ENCODE data around the gene PADI2. TPM values are rescaled to one million over a fixed set of nuclear protein-coding genes. Genes with fewer than 3 reads are reported as not detected.

The PADI2 gene
- total RNA-seq, 1 experiment from 2014 or later, result 1.3 TPM

GRCh38 chr1:17070163-17070525 lies 49.1 kb downstream of the PADI2 start:
- intact Hi-C loops (cut with micrococcal nuclease; ENCODE audit: unreplicated experiment), result no loop called here
- no peak overlapping the region for H3K27ac Mint-ChIP-seq (ENCODE audit: unreplicated experiment)
- no TSS peak for BruUV-seq (replicated peaks)
- DNase-seq, result no peak
- CTCF ChIA-PET, result no interaction called here
- no peaks in the 10 kb centered on the region for H3K36me3 Mint-ChIP-seq (ENCODE audit: insufficient read depth, unreplicated experiment)
- H3K4me3 Mint-ChIP-seq (ENCODE audit: low read depth, unreplicated experiment), result no peak overlapping the region
- H3K9me3 Mint-ChIP-seq (ENCODE audit: low read depth, unreplicated experiment), result no peaks in the 10 kb centered on the region
- no peaks in the 10 kb centered on the region for H3K27me3 Mint-ChIP-seq (ENCODE audit: unreplicated experiment)
- H3K4me1 Mint-ChIP-seq (ENCODE audit: low read depth, unreplicated experiment), result no peaks in the 10 kb centered on the region
- no peak for TF ChIP-seq CTCF (IDR thresholded peaks at IDR 0.05; ENCODE audit: unreplicated experiment)

- H3K27ac Mint-ChIP-seq (ENCODE audit: unreplicated experiment), result no peak overlapping the region
- no peak overlapping the region for H3K4me3 Mint-ChIP-seq (ENCODE audit: low read depth, unreplicated experiment)
- H3K36me3 Mint-ChIP-seq (ENCODE audit: insufficient read depth, unreplicated experiment), result no peaks in the 10 kb centered on the region
- DNase-seq, result no peak
- H3K9me3 Mint-ChIP-seq (ENCODE audit: low read depth, unreplicated experiment), result no peaks in the 10 kb centered on the region
- intact Hi-C loops (cut with micrococcal nuclease; ENCODE audit: unreplicated experiment), result no loop called here
- H3K27me3 Mint-ChIP-seq (ENCODE audit: unreplicated experiment), result no peaks in the 10 kb centered on the region
- H3K4me1 Mint-ChIP-seq (ENCODE audit: low read depth, unreplicated experiment), result no peaks in the 10 kb centered on the region
- TF ChIP-seq CTCF (IDR thresholded peaks at IDR 0.05; ENCODE audit: unreplicated experiment), result no peak
- CTCF ChIA-PET, result no interaction called here
- no TSS peak for BruUV-seq (replicated peaks)
Observed at GRCh38 chr1:17069452-17070162, 49.6 kb downstream of the PADI2 start.

GRCh38 chr1:17068789-17069188 lies 50.5 kb downstream of the PADI2 start:
- BruUV-seq (replicated peaks), result no TSS peak
- CTCF ChIA-PET, result no interaction called here
- Mint-ChIP-seq H3K27me3 (ENCODE audit: unreplicated experiment) (no peaks in the 10 kb centered on the region), H3K9me3 (ENCODE audit: low read depth, unreplicated experiment) (peaks cover 2% of the 10 kb centered on the region), H3K36me3 (ENCODE audit: insufficient read depth, unreplicated experiment) (no peaks in the 10 kb centered on the region), H3K27ac (ENCODE audit: unreplicated experiment) (no peak overlapping the region), H3K4me3 (ENCODE audit: low read depth, unreplicated experiment) (no peak overlapping the region), H3K4me1 (ENCODE audit: low read depth, unreplicated experiment) (no peaks in the 10 kb centered on the region)
- intact Hi-C loops (cut with micrococcal nuclease; ENCODE audit: unreplicated experiment), result no loop called here
- no peak for TF ChIP-seq CTCF (IDR thresholded peaks at IDR 0.05; ENCODE audit: unreplicated experiment)
- DNase-seq, result no peak

GRCh38 chr1:17067465-17068240 lies 51.6 kb downstream of the PADI2 start:
- CTCF ChIA-PET, result no interaction called here
- Mint-ChIP-seq H3K9me3 (ENCODE audit: low read depth, unreplicated experiment) (peaks cover 2% of the 10 kb centered on the region), H3K27me3 (ENCODE audit: unreplicated experiment) (no peaks in the 10 kb centered on the region), H3K36me3 (ENCODE audit: insufficient read depth, unreplicated experiment) (no peaks in the 10 kb centered on the region), H3K27ac (ENCODE audit: unreplicated experiment) (no peak overlapping the region), H3K4me1 (ENCODE audit: low read depth, unreplicated experiment) (no peaks in the 10 kb centered on the region), H3K4me3 (ENCODE audit: low read depth, unreplicated experiment) (no peak overlapping the region)
- no peak for TF ChIP-seq CTCF (IDR thresholded peaks at IDR 0.05; ENCODE audit: unreplicated experiment)
- DNase-seq, result no peak
- intact Hi-C loops (cut with micrococcal nuclease; ENCODE audit: unreplicated experiment), result no loop called here
- no TSS peak for BruUV-seq (replicated peaks)

All from Calu3 (cell line).